Activated CD4-positive, CD25-positive, alpha-beta regulatory T cell treated with anti-CD3 and anti-CD28 coated beads, Interleukin-2, amount 50 U/mL, for 24 hours (primary cell): ENCODE results near the gene TXN2.
"Not testable (repeated sequence)": the region's sequence is repeated elsewhere in the genome, so short reads cannot be mapped to it uniquely, and the experiment has no call there.

Source experiments
- ATAC-seq, 2 donors: fragments of 150-1000 bp; cut with Tn5 transposase; one replicate each; pipeline ENCODE4 v1.10.0; 2021; ENCODE audit warnings: mild to moderate bottlenecking in 1 of 2, moderate library complexity in 1 of 2

Gene TXN2

GRCh38 chr22:36481393-36482168, at the start of gene TXN2:
TXN2 (minus strand) TSS chr22:36481640; CDS start chr22:36480837, 803 bp downstream.
- ATAC-seq = peak; percentile 91

DNA sequence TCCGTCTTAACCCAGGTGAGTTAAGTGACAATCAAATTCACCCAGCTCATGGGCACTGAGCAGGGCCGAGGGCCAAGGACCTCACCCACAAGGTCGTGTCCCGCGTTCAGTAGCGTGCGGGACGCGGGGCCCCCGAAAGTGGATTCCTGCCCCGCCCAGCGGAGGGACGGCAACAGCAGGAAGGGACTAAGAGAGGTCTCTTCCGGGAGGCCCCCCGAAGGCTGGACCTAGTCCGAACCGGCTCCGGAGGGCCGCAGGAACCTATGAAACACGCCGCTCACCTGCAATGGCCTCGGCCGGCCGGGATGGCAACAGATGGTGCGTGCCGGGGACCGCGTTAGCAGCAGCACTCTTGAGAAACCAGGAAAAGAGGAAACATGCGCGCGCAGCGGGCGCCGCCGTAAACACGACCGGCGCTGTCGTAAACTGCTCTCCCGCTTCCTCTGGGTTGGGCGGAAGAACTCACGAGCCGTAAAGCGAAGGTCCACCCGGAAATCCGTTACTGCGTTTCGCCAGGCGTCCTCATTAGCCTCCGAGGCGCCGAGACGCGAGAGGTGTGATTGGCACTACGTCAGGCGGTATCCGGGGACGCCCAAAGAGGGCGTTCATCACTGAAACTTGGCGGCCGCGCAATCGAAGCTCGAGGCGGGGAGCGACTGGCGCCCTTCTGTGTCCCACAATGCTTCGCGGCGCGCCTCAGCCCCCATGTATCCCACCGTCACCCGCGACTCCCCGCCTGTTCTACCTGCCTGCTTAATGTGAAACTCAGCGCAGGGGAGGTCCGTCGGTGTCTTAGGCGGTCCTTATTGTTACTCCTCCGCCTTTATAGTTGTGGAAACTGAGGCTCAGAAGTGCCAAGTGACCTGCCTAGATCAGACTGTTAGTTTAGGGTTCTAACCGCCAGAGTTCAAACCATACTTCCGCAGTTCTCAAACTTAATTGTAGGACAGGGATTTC, 47.6 kb upstream of the TXN2 start, which contains the start of gene EIF3D:
Gene EIF3D (minus strand): TSS at position 372 of the 957 bp plus-strand sequence. CDS start 3,045 bp downstream, outside the sequence.
- peak; percentile 92 to 93 for ATAC-seq

DNA sequence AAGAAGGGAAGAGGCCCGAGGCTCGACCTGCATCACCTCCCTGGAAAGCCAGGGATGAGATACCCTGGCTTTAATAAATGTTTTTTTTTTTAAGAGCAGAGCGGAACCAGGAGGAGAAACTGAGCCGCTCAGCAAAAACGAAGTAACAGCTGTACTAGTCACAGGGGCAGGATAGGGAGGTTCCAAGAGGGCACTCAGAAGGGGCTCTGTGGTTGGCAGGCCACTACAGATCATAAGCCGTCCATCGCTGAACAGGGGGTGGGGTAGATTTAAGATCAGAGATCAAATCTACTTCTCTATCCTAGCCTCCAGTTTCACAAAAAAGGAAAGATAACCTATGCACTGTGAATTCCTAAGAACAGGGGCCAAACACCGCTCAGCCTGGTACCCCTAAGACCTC, 46.9 kb upstream of the TXN2 start:
- no peak for ATAC-seq

DNA sequence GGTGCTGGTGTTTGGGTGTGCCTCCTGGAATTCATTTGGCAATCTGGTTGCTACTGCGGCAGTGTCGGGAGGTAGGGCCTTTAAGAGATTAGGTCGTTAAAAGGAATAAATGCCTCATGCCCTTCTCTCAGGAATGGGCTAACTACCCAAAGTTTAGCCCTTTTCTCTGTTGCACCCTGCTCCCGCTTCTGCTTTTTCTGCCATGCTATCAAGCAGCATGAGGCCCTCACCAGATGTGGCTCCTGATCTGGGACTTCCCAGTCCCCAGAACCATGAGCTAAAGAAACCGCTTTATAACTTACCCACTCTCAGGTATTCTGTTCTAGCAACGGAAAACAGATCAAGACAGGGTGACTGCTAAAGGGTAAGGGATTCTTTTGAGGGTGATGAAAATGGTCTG, 41.2 kb upstream of the TXN2 start:
- ATAC-seq = no peak

DNA sequence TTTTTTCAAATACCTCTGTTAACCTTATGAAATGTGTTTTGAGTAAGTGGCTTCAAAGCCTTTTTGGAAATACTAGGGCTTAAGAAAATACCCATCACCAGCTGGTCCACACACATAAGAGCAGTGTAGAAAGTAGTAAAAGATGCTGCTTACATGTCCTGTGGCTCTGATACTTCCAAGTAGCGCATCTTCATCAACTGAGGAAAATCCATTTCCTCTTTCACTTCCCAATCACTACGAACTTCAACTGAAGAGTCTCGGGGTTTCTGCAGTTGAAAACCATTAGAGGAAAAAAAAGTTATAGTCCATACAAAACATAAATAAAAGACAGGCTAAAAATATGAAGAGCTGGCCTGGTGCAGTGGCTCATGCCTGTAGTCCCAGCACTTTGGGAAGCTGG, 39.0 kb upstream of the TXN2 start:
- no peak for ATAC-seq

DNA sequence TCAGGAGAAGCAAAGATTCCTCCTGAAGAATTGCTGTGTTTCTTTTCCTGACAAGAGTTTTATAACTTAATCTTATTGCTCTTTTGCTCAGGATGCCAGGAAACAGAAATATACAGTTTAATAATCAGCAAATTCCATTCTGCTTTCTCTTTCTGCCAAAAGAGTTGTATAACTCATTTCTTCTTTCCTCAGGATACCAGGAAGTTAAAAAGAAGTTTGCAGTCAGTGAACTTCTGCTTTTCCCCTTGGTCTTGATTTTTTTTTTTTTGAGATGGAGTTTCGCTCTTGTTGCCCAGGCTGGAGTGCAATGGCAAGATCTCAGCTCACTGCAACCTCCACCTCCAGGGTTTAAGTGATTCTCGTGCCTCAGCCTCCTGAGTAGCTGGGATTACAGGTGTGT, 38.5 kb upstream of the TXN2 start:
- not testable (repeated sequence) for ATAC-seq

DNA sequence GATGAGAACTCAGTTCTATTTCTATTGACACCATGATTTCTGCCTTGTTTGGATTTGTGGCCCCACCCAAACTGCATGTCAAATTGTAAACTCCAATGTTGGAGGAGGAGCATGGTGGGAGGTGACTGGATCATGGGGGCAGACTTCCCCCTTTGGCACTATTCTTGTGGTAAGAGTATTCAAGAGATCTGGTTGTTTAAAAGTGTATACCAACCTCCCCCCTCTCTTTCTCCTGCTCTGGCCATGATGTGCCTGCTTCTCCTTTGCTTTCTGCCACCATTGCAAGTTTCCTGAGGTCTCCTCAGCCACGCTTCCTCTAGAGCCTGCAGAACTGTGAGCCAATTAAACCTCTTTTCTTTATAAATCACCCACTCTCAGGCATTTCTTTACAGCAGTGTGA, 33.3 kb upstream of the TXN2 start:
- ATAC-seq = no peak

GRCh38 chr22:36512991-36513390, 31.6 kb upstream of the TXN2 start:
- no peak for ATAC-seq

DNA sequence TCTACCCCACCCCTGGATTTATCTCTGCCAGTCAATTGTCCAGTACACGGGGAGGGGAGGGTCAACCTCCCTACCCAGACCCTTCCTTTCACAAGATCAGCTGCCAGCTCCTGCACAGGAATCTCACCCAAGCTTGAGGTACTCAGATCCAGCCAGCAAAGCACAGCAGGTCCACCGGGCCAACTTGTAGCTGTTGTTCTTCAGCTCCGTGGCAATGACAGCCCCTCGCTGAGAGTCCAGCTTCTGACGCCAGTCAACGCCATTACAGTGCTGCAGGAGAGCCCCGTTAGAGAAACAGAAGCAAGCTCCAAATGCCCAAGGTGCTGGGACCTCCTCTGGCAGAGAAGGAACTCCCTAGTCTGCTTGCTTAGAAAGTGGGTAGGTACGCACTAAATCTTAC, 30.9 kb upstream of the TXN2 start:
- ATAC-seq = no peak

- ATAC-seq = no peak
These were observed 29.8 kb upstream of the TXN2 start for GRCh38 chr22:36510966-36511881.

DNA sequence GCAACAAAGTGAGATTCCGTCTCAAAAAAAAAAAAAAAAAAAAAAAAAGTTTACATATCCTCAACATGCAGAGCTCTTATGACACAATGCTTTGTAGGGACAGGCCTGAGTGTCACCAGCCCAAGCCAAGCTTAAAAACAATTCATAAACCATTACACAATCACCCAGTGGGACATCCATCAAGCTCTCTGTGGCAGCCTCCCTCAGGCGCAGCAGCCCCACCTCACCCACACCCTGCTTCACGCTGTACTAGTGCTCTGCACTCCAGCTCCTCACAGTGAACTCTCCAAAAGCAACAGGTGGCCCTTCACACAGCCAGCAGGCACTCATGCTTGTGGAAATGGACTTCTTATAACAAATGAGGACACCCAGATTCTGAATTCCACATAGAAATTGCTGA, 28.9 kb upstream of the TXN2 start:
- ATAC-seq = no peak

GRCh38 chr22:36507518-36508010, 26.1 kb upstream of the TXN2 start:
- no peak for ATAC-seq

DNA sequence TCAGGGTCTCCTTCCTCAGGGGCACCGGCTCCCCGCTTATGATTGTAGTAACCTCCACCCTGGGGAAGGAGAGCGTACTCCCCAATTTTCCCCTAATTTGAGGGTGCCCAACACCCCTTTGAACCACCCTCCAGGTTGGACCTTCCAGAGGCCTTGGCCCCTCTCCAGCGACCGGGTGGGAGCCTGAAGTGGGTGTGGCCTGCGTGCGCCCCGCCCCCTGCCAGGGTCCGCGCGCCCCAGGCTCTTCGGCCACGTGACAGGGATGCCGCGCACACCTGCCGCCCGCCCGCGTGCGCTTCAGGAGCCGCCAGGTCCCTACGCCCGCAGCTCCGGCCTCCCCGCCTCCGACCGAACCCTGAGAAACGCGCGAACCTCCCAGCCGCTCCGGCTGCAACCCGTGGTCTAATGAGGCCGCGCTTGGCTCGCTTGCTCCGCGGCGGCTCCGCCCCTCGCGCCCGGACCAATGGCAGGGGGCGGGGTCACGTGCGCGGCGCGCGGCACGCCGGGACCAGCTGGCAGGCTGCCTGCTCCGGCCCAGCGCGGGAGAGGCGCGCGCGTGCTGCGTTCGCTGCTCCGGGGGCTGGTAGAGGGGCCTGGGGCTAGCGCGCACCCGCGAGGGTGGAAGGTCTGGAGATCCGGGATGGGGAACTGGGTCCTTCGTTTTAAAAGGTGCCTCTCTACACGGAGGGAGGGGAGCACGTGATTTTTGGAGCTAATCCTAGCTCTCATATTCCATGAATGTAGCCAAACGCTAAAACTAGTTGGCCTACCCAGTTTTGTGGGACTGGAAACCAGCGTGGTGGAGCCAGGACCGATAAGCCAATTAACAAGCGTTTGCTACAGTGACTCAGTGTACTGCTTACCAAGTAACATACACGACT, 25.4 kb upstream of the TXN2 start, which contains the start of gene FOXRED2:
Gene FOXRED2 (minus strand): TSS at position 404 of the 881 bp plus-strand sequence. CDS start 618 bp downstream, outside the sequence.
- ATAC-seq = peak; percentile 95 to 96

DNA sequence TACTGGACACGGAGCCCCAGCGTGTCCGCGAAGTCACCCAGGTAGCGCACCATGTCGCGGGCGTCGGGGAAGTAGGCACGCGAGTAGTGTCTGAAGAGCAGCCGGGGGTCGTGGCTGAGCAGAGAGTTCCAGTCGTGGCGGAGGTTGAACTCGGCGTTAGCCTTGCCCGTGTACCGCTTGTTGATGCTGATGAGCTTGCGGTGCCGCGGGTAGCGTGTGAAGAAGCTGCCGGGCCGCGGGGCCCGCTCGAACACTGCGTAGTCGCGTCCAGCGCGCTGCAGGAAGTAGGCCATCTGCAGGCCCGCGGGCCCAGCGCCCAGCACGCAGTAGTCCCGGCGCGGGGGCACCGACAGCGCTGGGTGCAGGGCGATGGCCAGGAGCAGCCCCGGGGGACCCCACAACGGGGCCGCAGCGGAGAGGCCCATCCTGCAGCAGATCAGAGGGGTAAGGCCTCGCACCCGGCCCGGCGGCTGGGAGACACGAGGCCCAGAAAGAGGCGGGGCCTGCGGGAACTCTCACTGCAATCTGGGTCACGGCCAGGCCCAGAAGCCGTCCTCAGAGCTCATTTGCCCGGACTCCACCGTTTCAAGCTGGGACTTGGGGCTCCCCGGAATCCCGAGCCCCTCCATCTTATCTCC, 24.7 kb upstream of the TXN2 start:
- ATAC-seq = no peak

DNA sequence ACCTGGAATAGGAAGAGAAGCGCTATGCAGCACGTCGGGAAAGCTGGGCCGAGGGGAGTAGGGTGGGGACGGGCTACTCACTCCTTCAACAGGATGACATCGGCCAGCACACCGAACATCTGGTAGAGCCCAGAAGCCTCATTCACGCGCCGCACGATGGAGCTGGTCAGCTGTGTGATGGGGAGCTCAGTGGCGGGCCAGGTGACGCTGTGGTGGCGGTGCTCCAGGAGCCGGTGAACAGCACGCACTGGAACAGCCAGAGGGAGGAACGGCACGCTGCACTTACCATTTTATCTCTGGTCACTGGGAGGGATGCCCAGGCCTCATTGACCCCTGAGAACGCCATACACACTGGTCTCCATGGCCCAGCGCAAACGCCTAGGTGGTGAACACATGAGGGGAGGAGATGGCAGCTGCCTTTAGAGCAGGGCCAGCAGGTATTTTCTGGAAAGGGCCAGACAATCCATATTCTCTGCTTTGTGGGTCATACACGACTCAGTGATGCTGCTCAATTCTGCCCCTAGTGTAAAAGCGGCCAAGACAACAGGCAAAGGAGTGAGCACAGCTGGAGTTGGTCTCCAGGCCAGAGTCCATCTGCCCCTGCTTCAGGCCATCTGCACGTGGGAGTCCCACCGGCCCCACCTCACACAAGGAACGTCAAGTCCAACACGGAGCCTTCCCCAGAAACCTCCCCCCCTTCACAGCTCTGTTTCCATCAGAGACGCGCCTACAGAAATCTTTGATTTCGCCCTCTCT, 16.6 kb upstream of the TXN2 start:
- no peak for ATAC-seq

- peak; percentile 56 to 63 for ATAC-seq
These were observed 12.3 kb upstream of the TXN2 start for GRCh38 chr22:36493690-36494110.

GRCh38 chr22:36492109-36492508, 10.7 kb upstream of the TXN2 start:
- ATAC-seq = no peak

DNA sequence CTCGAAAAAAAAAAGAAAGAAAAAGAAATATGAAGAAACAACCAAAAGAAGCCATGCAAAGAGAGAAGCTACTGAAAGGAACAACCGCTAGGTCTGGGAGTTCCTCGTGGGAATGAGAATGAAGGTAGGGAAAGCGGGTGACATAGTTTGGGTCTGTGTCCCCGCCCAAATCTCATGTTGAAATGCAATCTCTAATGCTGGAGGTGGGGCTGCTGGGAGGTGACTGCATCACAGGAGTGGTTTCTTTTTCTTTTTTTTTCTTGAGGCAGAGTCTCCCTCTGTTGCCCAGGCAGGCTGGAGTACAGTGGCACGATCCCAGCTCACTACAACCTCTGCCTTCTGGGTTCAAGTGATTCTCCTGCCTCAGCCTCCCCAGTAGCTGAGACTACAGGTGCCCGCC, 9.7 kb upstream of the TXN2 start:
- ATAC-seq = no peak

- ATAC-seq = no peak
These were observed 5.4 kb upstream of the TXN2 start for GRCh38 chr22:36486619-36487384.
